Measurements from ENCODE around the gene YWHAQ.
A peak's percentile ranks its signal among the peaks of the same experiment; 100 is the strongest.

Gene YWHAQ

DNA sequence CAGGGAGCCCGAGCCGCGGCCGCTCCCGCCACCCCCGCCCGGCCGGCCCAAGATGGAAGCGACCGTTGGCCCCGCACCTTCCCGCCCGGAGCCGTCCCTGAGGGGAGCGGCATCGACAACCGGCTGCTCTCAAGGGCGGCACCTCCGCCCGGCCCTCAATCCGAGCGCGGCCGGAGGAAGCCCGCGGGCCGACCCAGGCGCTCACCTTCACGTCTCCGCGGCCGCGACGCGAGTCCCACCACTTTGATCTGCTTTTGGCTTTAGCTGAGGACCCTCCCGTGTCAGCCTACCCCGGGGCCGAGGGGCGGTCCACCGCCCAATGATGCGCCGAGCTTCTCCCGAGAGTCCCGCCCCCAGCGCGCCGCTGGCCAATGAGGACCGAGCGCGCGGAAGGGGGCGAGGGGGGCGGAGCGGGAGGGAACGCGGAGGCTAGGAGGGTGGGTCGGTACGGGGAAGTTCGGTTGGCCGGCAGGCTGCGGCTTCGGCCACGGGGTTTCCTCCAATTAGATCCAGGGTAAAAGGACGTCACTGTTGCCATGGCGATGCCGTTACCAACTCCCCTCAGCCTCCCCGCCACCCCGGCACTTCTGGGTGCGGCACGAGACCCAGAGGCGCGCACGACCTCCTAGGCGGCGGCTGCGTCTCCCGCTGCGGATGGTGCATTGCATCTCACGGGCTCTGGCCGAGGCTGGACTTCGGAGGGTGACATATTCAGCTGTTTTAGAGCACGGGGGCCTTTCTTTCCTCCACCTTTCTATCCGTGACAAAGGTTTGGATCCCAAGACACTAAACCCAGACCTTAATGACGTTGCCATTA lies at the start of gene YWHAQ:
Gene YWHAQ, minus strand, starts transcription at position 262 of the 817 bp plus-strand sequence. CDS start 545 bp downstream, outside the sequence.
- DNase-seq (ENCODE audit: low read depth), result peak; percentile 100

DNA sequence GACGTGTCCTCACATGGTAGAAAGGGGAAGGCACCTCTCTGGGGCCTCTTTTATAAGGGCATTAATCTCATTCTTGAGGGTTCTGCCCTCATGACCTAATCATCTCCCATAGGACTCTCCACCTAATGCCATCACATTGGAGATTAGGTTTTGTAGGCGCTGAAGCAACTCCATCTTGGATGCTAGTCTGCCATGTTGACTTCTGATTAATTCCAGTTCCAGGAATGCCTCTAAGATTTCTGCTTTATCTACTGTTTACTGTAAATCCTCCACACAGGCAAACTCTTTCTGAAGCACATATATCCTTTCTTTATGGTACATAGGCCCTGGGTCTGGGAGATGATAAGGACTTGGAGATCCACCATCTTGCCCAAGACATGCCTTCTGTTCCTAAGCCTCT lies 49.3 kb upstream of the YWHAQ start:
- no peak for DNase-seq (ENCODE audit: low read depth)

GRCh38 chr2:9679218-9679617 lies 48.4 kb upstream of the YWHAQ start:
- no peak for DNase-seq (ENCODE audit: low read depth)

- no peak for DNase-seq (ENCODE audit: low read depth)
These were observed 47.7 kb upstream of the YWHAQ start for GRCh38 chr2:9678544-9678943.

- DNase-seq (ENCODE audit: low read depth), result peak; percentile 92
These were observed 44.9 kb upstream of the YWHAQ start for GRCh38 chr2:9675415-9676351.

- no peak for DNase-seq (ENCODE audit: low read depth)
These were observed 44.2 kb upstream of the YWHAQ start for GRCh38 chr2:9674891-9675414.

- no peak for DNase-seq (ENCODE audit: low read depth)
These were observed 43.2 kb upstream of the YWHAQ start for GRCh38 chr2:9673914-9674481.

GRCh38 chr2:9668687-9669345 lies 38.0 kb upstream of the YWHAQ start:
- no peak for DNase-seq (ENCODE audit: low read depth)

DNA sequence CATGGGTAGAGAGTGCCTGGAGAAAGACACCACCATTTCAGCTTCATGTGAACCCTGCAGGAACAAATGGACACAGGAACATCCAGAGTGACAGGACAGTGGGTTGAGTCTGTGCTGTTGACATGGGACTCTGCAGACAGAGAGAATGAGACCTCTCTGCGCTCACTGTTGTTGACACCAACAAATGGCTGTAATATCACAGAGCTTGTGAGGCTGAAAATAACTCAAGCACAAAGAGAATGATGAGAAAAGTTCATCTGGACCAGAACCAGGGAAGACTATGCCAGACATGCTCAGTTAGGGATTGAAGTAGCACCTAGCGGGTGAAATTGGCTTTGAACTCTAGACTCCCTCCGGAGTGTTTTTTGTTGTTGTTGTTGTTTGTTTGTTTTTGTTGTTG lies 37.0 kb upstream of the YWHAQ start:
- DNase-seq (ENCODE audit: low read depth), result no peak

- peak; percentile 63 for DNase-seq (ENCODE audit: low read depth)
These were observed 35.5 kb upstream of the YWHAQ start for GRCh38 chr2:9666306-9666705.

DNA sequence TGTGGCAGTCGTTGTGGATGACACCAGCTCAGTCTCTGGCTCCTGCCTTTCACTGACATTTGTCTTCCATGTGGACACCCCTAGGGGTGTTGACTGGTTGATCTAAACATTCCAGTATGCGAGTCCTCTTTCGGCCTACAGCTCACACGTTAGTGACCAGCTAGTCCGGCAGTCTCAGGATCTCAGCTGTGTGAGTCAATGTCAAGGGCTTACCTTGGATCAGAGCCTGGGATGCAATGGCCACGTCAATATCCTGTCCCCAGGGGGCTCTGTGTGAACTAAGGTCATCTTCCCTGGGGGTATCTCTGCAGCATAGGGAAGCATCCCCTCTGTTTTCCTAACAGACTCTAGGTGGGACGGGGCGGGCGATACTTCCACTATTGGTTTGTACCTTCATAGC lies 35.1 kb upstream of the YWHAQ start:
- DNase-seq (ENCODE audit: low read depth), result peak; percentile 76

DNA sequence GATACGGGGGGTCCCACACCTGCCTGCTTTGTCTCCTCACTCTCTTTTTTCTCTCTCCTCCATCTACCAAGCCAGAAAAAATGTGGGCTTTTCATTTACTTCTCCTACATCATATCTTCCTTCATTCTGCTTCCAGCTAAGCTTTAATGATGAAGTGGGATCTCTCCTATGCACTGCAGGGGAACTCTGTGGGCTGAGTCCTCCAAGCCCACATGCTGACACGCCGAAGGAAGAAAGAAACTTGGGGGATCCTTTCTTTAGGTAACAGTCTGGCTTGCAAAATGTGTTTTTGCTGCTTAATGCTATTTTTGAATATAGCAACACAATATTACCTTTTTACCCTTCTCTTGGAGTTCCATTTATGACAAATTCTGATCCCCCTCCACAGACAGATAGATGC lies 33.6 kb upstream of the YWHAQ start:
- DNase-seq (ENCODE audit: low read depth), result no peak

- DNase-seq (ENCODE audit: low read depth), result no peak
These were observed 32.4 kb upstream of the YWHAQ start for GRCh38 chr2:9663008-9663879.

DNA sequence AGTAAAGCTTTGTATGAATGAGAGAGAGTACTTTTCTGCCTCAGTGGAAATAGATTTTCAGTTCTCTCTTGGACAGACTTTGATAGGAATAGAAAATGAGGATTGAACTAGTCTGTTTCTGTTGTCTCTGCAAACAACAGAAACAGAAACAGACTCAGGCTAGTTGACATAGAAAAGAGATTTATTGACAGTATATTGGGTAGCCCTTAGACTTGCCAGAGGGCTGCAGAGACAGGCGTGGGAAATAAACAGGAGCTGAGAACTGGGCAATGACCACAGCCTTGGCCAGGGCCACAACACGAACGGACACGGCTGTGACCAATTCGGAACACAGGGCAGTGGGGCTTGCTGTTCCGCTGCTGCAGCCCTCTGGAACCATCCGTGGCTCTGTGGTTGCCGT lies 30.5 kb upstream of the YWHAQ start:
- DNase-seq (ENCODE audit: low read depth), result no peak

- no peak for DNase-seq (ENCODE audit: low read depth)
These were observed 30.0 kb upstream of the YWHAQ start for GRCh38 chr2:9660781-9661180.

- no peak for DNase-seq (ENCODE audit: low read depth)
These were observed 29.4 kb upstream of the YWHAQ start for GRCh38 chr2:9660154-9660553.

- no peak for DNase-seq (ENCODE audit: low read depth)
These were observed 28.2 kb upstream of the YWHAQ start for GRCh38 chr2:9658972-9659371.

GRCh38 chr2:9657731-9658130 lies 26.9 kb upstream of the YWHAQ start:
- no peak for DNase-seq (ENCODE audit: low read depth)

DNA sequence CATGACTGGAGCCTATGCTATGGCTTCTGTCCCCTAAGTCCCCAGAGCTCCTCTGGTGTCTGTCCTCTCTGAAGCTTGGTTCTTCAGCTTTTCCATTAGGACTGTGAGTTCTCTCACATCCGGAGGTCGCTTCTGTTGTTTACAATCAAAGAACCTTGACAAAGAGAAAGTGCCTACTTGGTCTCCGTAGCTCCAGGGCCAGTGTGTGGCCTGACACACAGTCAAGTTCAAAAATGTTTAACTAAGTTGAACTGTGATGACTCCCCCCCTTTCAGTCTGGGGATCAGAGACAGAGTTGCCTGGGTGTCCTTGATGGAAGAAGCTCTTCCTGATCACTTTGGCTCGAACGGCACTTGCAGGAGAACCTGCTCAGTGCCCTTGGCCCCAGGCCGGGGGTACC lies 26.3 kb upstream of the YWHAQ start:
- DNase-seq (ENCODE audit: low read depth), result no peak

DNA sequence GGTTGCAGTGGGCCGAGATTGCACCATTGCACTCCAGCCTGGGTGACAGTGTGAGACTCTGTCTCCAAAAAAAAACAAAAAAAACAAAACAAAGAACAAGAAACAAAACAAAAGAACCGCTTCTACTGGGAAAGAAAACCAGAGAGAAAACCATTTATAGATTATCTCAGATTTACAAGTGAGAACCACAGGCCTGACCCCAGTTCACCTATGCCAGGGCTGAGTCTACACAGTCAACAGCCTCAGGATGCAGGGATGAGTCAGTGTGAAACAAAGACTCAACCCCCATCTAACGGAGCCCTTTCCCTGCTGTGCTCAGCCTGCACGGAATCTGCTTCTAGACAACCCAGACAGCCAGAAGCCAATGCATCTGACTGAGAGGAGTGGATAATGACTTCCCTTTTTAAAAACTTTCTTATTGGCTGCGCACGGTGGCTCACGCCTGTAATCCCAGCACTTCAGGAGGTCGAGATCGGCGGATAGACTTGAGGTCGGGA lies 25.5 kb upstream of the YWHAQ start:
- peak; percentile 42 for DNase-seq (ENCODE audit: low read depth)
